ENCODE data around the gene GGT5. TPM values are rescaled to one million over a fixed set of nuclear protein-coding genes. Genes with fewer than 3 reads are reported as not detected.
"Not testable (repeated sequence)": the region's sequence is repeated elsewhere in the genome, so short reads cannot be mapped to it uniquely, and the experiment has no call there.

The GGT5 gene
- total RNA-seq, 6 experiments from 2014 or later: 0.17 to 0.61 (median 0.27) TPM

GRCh38 chr22:24271386-24271854 is 26.5 kb upstream of the GGT5 start:
- H3K4me1 Mint-ChIP-seq (ENCODE audit: low read depth): peaks cover 41% of the 10 kb centered on the region
- no peaks in the 10 kb centered on the region for H3K9me3 Mint-ChIP-seq
- DNase-seq: no peak
- H3K36me3 Mint-ChIP-seq (ENCODE audit: low read depth): no peaks in the 10 kb centered on the region
- no peaks in the 10 kb centered on the region for H3K27me3 Mint-ChIP-seq (ENCODE audit: insufficient read depth)
- TF ChIP-seq, protein P1, sequence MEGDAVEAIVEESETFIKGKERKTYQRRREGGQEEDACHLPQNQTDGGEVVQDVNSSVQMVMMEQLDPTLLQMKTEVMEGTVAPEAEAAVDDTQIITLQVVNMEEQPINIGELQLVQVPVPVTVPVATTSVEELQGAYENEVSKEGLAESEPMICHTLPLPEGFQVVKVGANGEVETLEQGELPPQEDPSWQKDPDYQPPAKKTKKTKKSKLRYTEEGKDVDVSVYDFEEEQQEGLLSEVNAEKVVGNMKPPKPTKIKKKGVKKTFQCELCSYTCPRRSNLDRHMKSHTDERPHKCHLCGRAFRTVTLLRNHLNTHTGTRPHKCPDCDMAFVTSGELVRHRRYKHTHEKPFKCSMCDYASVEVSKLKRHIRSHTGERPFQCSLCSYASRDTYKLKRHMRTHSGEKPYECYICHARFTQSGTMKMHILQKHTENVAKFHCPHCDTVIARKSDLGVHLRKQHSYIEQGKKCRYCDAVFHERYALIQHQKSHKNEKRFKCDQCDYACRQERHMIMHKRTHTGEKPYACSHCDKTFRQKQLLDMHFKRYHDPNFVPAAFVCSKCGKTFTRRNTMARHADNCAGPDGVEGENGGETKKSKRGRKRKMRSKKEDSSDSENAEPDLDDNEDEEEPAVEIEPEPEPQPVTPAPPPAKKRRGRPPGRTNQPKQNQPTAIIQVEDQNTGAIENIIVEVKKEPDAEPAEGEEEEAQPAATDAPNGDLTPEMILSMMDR (IDR thresholded peaks at IDR 0.05): no peak
- H3K4me3 Mint-ChIP-seq: peak overlapping the region; percentile 94
- peak overlapping the region; percentile 82 for H3K27ac Mint-ChIP-seq

GRCh38 chr22:24270556-24271385 is 25.9 kb upstream of the GGT5 start, which contains the start of gene SPECC1L:
Gene SPECC1L (plus strand): TSS chr22:24270831. CDS start chr22:24302232, 31,401 bp downstream.
- Mint-ChIP-seq H3K27ac (peak within 1 kb of the TSS; percentile 89), H3K27me3 (ENCODE audit: insufficient read depth) (no peaks in the 10 kb centered on the region), H3K36me3 (ENCODE audit: low read depth) (no peaks in the 10 kb centered on the region), H3K4me1 (ENCODE audit: low read depth) (peaks cover 46% of the 10 kb centered on the region), H3K4me3 (peak within 1 kb of the TSS; percentile 94), H3K9me3 (no peaks in the 10 kb centered on the region)
- peak; percentile 88 for DNase-seq
- TF ChIP-seq, protein P1 (IDR thresholded peaks at IDR 0.05): peak; percentile 41

GRCh38 chr22:24266495-24266894 is 21.6 kb upstream of the GGT5 start:
- H3K4me3 Mint-ChIP-seq; H3K27me3 Mint-ChIP-seq (ENCODE audit: insufficient read depth); H3K36me3 Mint-ChIP-seq (ENCODE audit: low read depth); H3K9me3 Mint-ChIP-seq; H3K27ac Mint-ChIP-seq; DNase-seq: not testable (repeated sequence)
- H3K4me1 Mint-ChIP-seq (ENCODE audit: low read depth): peaks cover 31% of the 10 kb centered on the region

DNA sequence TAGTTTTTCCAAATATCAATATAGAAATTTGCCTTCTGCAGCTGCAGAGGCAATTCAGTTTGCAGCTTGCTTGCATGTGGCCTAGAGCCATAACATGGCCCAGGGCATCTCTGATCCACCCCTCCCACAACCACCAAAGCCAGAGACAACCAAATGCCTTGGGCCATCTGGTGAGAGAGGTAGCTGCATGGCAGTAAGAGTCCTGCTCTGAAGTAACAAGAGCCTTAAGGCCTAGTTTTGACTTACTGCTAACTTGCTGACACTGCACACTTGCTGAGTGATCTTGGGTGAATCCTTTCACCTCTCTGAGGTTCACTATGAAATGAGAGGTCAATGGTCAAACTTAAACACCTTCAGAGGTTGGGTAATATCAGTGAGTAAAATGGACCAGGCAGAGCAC is 20.9 kb upstream of the GGT5 start:
- DNase-seq: no peak
- Mint-ChIP-seq H3K4me3 (no peak overlapping the region), H3K27me3 (ENCODE audit: insufficient read depth) (no peaks in the 10 kb centered on the region), H3K36me3 (ENCODE audit: low read depth) (no peaks in the 10 kb centered on the region), H3K9me3 (no peaks in the 10 kb centered on the region), H3K27ac (0 out of 2 replicates have a peak overlapping the region, but pooled peaks have one; percentile 88), H3K4me1 (ENCODE audit: low read depth) (peaks cover 29% of the 10 kb centered on the region)
- TF ChIP-seq, protein P1 (IDR thresholded peaks at IDR 0.05): no peak

DNA sequence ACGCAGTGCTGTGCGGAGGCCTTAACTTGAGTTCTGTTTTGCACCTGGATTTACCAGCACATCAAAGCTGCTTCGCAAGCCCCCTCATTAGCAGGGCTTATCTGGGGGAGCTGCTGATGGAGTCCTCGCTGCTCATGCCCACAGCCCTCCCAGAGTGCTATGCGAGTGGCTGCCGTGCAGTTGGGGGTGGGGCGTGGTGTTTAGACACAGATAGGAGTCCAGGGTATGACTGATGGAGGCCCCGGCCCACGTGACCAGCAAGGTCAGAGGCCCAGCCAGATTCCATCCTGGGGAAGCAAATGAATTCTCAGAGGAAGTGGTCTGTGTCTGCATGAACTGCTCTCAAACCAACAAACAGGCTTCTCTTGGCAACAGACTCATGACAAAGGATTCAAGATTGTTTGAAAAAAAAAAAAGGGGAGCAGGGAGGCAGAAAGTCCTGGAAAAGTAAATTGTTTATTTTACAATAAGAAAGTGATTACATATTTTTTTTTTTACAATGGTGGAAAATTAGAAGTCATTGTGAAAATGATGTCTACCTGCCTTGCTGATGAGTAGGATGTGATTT is 19.5 kb upstream of the GGT5 start:
- H3K9me3 Mint-ChIP-seq; H3K27me3 Mint-ChIP-seq (ENCODE audit: insufficient read depth); H3K36me3 Mint-ChIP-seq (ENCODE audit: low read depth): not testable (repeated sequence)
- Mint-ChIP-seq H3K4me3 (0 out of 2 replicates have a peak overlapping the region, but pooled peaks have one; percentile 27), H3K27ac (peak overlapping the region; percentile 88), H3K4me1 (ENCODE audit: low read depth) (peaks cover 24% of the 10 kb centered on the region)
- DNase-seq: peak; percentile 71

DNA sequence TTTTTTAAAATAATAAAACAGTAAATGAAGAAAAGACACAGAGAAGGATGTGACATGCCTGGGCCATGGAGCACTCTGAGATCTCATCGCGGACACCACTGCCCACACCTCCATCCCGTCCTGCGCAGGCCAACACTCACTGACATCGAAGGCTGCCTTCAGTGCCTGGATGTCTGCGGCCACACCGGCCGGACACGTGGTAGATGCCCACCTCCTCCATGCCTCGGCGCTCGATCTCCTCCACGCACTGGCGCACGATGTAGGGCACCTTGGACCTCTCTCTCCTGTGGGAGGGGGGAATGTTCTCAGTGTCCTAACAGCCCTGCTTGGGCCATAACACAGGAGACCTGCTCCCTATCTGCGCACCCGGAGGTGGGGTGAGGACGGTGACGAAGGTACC is 18.6 kb upstream of the GGT5 start:
- H3K27me3 Mint-ChIP-seq (ENCODE audit: insufficient read depth); H3K36me3 Mint-ChIP-seq (ENCODE audit: low read depth); DNase-seq; H3K9me3 Mint-ChIP-seq; H3K4me3 Mint-ChIP-seq: not testable (repeated sequence)
- Mint-ChIP-seq H3K27ac (peak overlapping the region; percentile 46), H3K4me1 (ENCODE audit: low read depth) (peaks cover 24% of the 10 kb centered on the region)

DNA sequence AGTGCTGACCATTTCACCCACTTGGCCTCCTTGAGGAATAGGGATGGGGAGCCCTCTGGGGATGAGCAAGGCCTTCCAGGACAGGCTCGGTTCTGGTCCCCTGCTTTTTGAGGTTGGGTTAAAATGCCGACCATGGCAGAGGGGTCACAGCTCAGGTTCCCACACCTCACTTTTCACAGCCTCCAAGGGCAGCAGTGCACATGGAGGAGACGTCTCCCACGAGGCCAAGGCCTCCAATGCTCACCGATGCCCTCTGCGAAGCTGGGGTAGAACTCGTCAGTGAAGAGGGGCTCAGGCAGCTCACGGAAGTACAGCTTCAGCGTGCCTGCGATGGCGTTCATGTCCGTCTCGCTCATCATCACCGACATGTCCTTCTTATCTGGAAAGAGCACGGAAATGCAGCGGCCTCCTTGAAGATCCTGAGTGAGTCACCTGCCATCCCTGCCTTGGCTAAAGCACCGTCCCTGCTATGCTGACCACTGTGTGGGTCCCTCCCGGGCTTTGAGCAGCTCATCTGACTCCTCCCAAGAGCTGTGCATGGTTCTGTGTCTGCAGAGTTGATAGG is 17.4 kb upstream of the GGT5 start:
- H3K9me3 Mint-ChIP-seq; DNase-seq; H3K27me3 Mint-ChIP-seq (ENCODE audit: insufficient read depth); H3K36me3 Mint-ChIP-seq (ENCODE audit: low read depth); H3K4me3 Mint-ChIP-seq; H3K27ac Mint-ChIP-seq: not testable (repeated sequence)
- peaks cover 24% of the 10 kb centered on the region for H3K4me1 Mint-ChIP-seq (ENCODE audit: low read depth)

All from HFFc6 (cell line).